PC-9 (cell line): Measurements from ENCODE around the gene TMEM242. TPM values are rescaled to one million over a fixed set of nuclear protein-coding genes. Genes with fewer than 3 reads are reported as not detected.

Experiments
- BruUV-seq: library from RNA; stranded (reverse); fragments of 400-500 nt; replicated peaks from 2 replicates; lab custom pipeline; 2021; lab: Mats Ljungman, UMichigan
- CTCF ChIA-PET: fragments of 300-600 bp; sonication (Branson Sonifier 250); formaldehyde crosslinking; loops from one replicate; lab custom pipeline; 2022; ENCODE audit warnings: antibody characterized with exemption; lab: Charles Lee
- POLR2A ChIA-PET: fragments of 300-600 bp; sonication (Branson Sonifier 250); formaldehyde crosslinking; loops from one replicate; lab custom pipeline; 2022; ENCODE audit warnings: antibody characterized with exemption; ENCODE audit not compliant: unreplicated experiment; lab: Charles Lee
- DNase-seq, 2 experiments: peaks; one replicate each; pipeline versions ENCODE4 v3.0.0 to v3.0.0-alpha.2; 2015 to 2022; ENCODE audit warnings: mixed read lengths in 1 of 2
- H2AFZ ChIP-seq: fragments of 200-600 bp; sonication (generic); 2 replicates; pipeline ENCODE4 v1.8.1; 2017; ENCODE audit warnings: antibody characterized with exemption
- H3F3A ChIP-seq: fragments of 200-600 bp; sonication (generic); 2 replicates; pipeline ENCODE4 v1.8.1; 2017; ENCODE audit warnings: antibody characterized with exemption, mild to moderate bottlenecking, low read depth; ENCODE audit not compliant: insufficient read depth
- H3K27ac ChIP-seq: fragments of 200-600 bp; sonication (generic); 2 replicates; pipeline ENCODE4 v1.6.1; 2016; ENCODE audit warnings: mixed run types
- H3K27me3 ChIP-seq: fragments of 200-600 bp; sonication (generic); 2 replicates; pipeline ENCODE4 v1.6.1; 2016; ENCODE audit warnings: low read depth, mixed run types; ENCODE audit not compliant: insufficient read depth
- H3K36me3 ChIP-seq: fragments of 200-600 bp; sonication (generic); 2 replicates; pipeline ENCODE4 v1.6.1; 2016; ENCODE audit warnings: low read depth, mixed run types
- H3K4me1 ChIP-seq: fragments of 200-600 bp; sonication (generic); replicated peaks from 2 replicates; pipeline ENCODE4 v1.6.1; 2016; ENCODE audit warnings: mixed run types; ENCODE audit not compliant: insufficient read depth
- H3K4me2 ChIP-seq: fragments of 200-600 bp; sonication (generic); 2 replicates; pipeline ENCODE4 v1.6.1; 2017; ENCODE audit warnings: mixed run types
- H3K4me3 ChIP-seq: fragments of 200-600 bp; sonication (generic); 2 replicates; pipeline ENCODE4 v1.6.1; 2016; ENCODE audit warnings: mixed run types
- H3K79me2 ChIP-seq: fragments of 200-600 bp; sonication (generic); 2 replicates; pipeline ENCODE4 v1.6.1; 2017; ENCODE audit warnings: low read depth, mixed run types
- H3K9me2 ChIP-seq: fragments of 200-600 bp; sonication (generic); 2 replicates; pipeline ENCODE4 v1.8.1; 2017; ENCODE audit warnings: mild to moderate bottlenecking; ENCODE audit not compliant: insufficient read depth
- H3K9me3 ChIP-seq: fragments of 200-600 bp; sonication (generic); 2 replicates; pipeline ENCODE4 v1.8.1; 2016; ENCODE audit warnings: low read depth; ENCODE audit not compliant: insufficient read depth
- H4K20me1 ChIP-seq: fragments of 200-600 bp; sonication (generic); 2 replicates; pipeline ENCODE4 v1.8.1; 2017; ENCODE audit not compliant: insufficient read depth
- CTCF ChIP-seq: fragments of 200-600 bp; sonication (generic); conservative IDR thresholded peaks from 2 replicates; pipeline ENCODE4 v1.6.1; 2017; ENCODE audit warnings: mixed run types, antibody characterized with exemption, mild to moderate bottlenecking, moderate library complexity
- EZH2 ChIP-seq: fragments of 200-600 bp; sonication (generic); IDR thresholded peaks from 2 replicates; pipeline ENCODE4 v1.8.0; 2017; ENCODE audit warnings: antibody characterized with exemption, low read depth
- intact Hi-C: fragments of 100-400 bp; cut with micrococcal nuclease; formaldehyde crosslinking; loops from one replicate; pipeline ENCODE4 v1.10.0; 2022; ENCODE audit not compliant: unreplicated experiment
- total RNA-seq: library from RNA; stranded (reverse); gene quantifications from 2 replicates; pipeline ENCODE4 v1.2.3, GENCODE V29; 2021

Gene TMEM242
- total RNA-seq, 1 experiment from 2014 or later = 8.1 TPM

GRCh38 chr6:157332813-157333212, 9.5 kb upstream of the TMEM242 start:
- TF ChIP-seq CTCF (no peak), EZH2 (no peak)
- Histone ChIP-seq H3K27me3 (no peaks in the 10 kb centered on the region), H3K4me3 (no peak overlapping the region), H4K20me1 (no peaks in the 10 kb centered on the region), H3K9me3 (no peaks in the 10 kb centered on the region), H3F3A (peaks cover 16% of the 10 kb centered on the region; the same call in 1 of the 2 replicates), H2AFZ (no peak overlapping the region), H3K79me2 (no peaks in the 10 kb centered on the region), H3K36me3 (no peaks in the 10 kb centered on the region), H3K27ac (no peak overlapping the region), H3K4me2 (no peak overlapping the region), H3K9me2 (no peaks in the 10 kb centered on the region), H3K4me1 (peaks cover 37% of the 10 kb centered on the region)
- intact Hi-C loops = no loop called here
- BruUV-seq = no TSS peak
- POLR2A ChIA-PET = no interaction called here
- DNase-seq = no peak
- CTCF ChIA-PET = interaction anchor here (0.7 kb wide), 1 partner anchor 334 kb away, joined by 3 read pairs; no protein-coding TSS in a partner anchor

- ChIA-PET CTCF (no interaction called here), POLR2A (no interaction called here)
- Histone ChIP-seq H2AFZ (no peak overlapping the region), H3F3A (peaks cover 16% of the 10 kb centered on the region; the same call in 1 of the 2 replicates), H3K9me2 (no peaks in the 10 kb centered on the region), H3K27ac (no peak overlapping the region), H4K20me1 (no peaks in the 10 kb centered on the region), H3K4me3 (no peak overlapping the region), H3K9me3 (no peaks in the 10 kb centered on the region), H3K36me3 (no peaks in the 10 kb centered on the region), H3K79me2 (no peaks in the 10 kb centered on the region), H3K27me3 (no peaks in the 10 kb centered on the region), H3K4me2 (no peak overlapping the region), H3K4me1 (peaks cover 33% of the 10 kb centered on the region)
- TF ChIP-seq CTCF (no peak), EZH2 (no peak)
- no peak for DNase-seq
- intact Hi-C loops = no loop called here
- no TSS peak for BruUV-seq
These were observed 7.5 kb upstream of the TMEM242 start for GRCh38 chr6:157330831-157331230.

GRCh38 chr6:157329829-157330228, 6.5 kb upstream of the TMEM242 start:
- Histone ChIP-seq H3K4me1 (peaks cover 30% of the 10 kb centered on the region), H3K4me2 (peak overlapping the region; percentile 46), H3K9me3 (no peaks in the 10 kb centered on the region), H3K36me3 (no peaks in the 10 kb centered on the region), H2AFZ (0 out of 2 replicates have a peak overlapping the region, but pooled peaks have one; percentile 42), H4K20me1 (no peaks in the 10 kb centered on the region), H3F3A (peaks cover 16% of the 10 kb centered on the region; the same call in 1 of the 2 replicates), H3K27me3 (no peaks in the 10 kb centered on the region), H3K9me2 (no peaks in the 10 kb centered on the region), H3K79me2 (no peaks in the 10 kb centered on the region), H3K27ac (peak overlapping the region; percentile 37), H3K4me3 (no peak overlapping the region)
- no TSS peak for BruUV-seq
- ChIA-PET POLR2A (no interaction called here), CTCF (no interaction called here)
- peak; percentile 22 to 73 for DNase-seq
- no peak for TF ChIP-seq CTCF
- intact Hi-C loops = loop anchor here (10.0 kb wide), 1 partner anchor 435 kb away; no protein-coding TSS in a partner anchor
